ENCODE results near the gene IQCF6. TPM values are rescaled to one million over a fixed set of nuclear protein-coding genes. Genes with fewer than 3 reads are reported as not detected.
"Not testable (repeated sequence)": the region's sequence is repeated elsewhere in the genome, so short reads cannot be mapped to it uniquely, and the experiment has no call there.

Gene IQCF6
- polyA plus RNA-seq, 1 donor (not counting 4 experiments of a cell fraction or from before 2014, with no cell fraction given) = not detected

DNA sequence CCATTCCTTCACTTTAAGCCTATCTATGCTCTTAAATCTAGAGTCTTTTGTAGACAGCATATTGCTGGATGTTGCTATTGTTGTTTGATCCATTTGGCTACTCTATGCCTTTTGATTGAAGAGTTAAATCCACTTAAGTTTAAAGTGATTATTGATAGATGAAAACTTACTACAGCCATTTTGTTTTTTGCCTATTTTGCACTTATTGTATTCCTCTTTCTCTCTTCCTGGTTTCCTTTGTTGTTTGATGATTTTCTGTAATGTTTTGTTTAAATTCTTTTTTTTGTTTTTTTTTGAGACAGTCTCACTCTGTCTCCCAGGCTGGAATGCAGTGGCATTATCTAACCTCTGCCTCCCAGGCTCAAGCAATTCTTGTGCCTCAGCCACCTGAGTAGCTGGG is 19.8 kb downstream of the IQCF6 start:
- no peak for FAIRE-seq
- no peak overlapping the region for H3K9ac ChIP-seq (ENCODE audit: control insufficient read depth, extremely low read depth, insufficient read depth, low read length)

GRCh38 chr3:51753763-51754750 is 25.0 kb downstream of the IQCF6 start:
- H3K4me1 ChIP-seq (ENCODE audit: control insufficient read depth, extremely low read depth, insufficient read depth, low read length); H3K9me3 ChIP-seq (ENCODE audit: control insufficient read depth, low read depth, low read length); dilution Hi-C loops (cut with MboI; ENCODE audit: extremely low pct_ligation_motif_present, low sequenced_read_pairs); H3K79me2 ChIP-seq (ENCODE audit: control insufficient read depth, insufficient read depth, low read length); H3K9ac ChIP-seq (ENCODE audit: control insufficient read depth, extremely low read depth, insufficient read depth, low read length); H3K9me1 ChIP-seq (ENCODE audit: control insufficient read depth, extremely low read depth, insufficient read depth, low read length); H3K4me3 ChIP-seq (ENCODE audit: control insufficient read depth in 2 of 3, extremely low read depth in 1 of 3, insufficient read depth in 2 of 3, low read depth in 1 of 3, low read length in 3 of 3); H3K27ac ChIP-seq (ENCODE audit: control insufficient read depth, insufficient read depth, low read length); H4K20me1 ChIP-seq (ENCODE audit: control insufficient read depth, extremely low read depth, insufficient read depth, low read length); DNase-seq (ENCODE audit: low read depth, low spot score); H3K27me3 ChIP-seq (ENCODE audit: control insufficient read depth, extremely low read depth, insufficient read depth, low read length); H3K36me3 ChIP-seq (ENCODE audit: control insufficient read depth in 2 of 2, extremely low read depth in 1 of 2, insufficient read depth in 2 of 2, low read length in 2 of 2): not testable (repeated sequence)
- peak; percentile 20 for FAIRE-seq
- peak overlapping the region; percentile 54 for H2AFZ ChIP-seq (ENCODE audit: control insufficient read depth, low read length)
- H3K4me2 ChIP-seq (ENCODE audit: control insufficient read depth, extremely low read depth, insufficient read depth, low read depth, low read length) = peak overlapping the region; percentile 40

More for the DNA sequence above, 19.8 kb downstream of the IQCF6 start:
- Histone ChIP-seq H3K27ac (ENCODE audit: control insufficient read depth, insufficient read depth, low read length) (no peak overlapping the region), H2AFZ (ENCODE audit: control insufficient read depth, low read length) (no peak overlapping the region), H3K9me1 (ENCODE audit: control insufficient read depth, extremely low read depth, insufficient read depth, low read length) (no peaks in the 10 kb centered on the region), H3K9me3 (ENCODE audit: control insufficient read depth, low read depth, low read length) (peaks cover 4% of the 10 kb centered on the region), H3K27me3 (ENCODE audit: control insufficient read depth, extremely low read depth, insufficient read depth, low read length) (no peaks in the 10 kb centered on the region), H3K36me3 (ENCODE audit: control insufficient read depth in 2 of 2, extremely low read depth in 1 of 2, insufficient read depth in 2 of 2, low read length in 2 of 2) (no peaks in the 10 kb centered on the region), H3K79me2 (ENCODE audit: control insufficient read depth, insufficient read depth, low read length) (no peaks in the 10 kb centered on the region), H3K4me2 (ENCODE audit: control insufficient read depth, extremely low read depth, insufficient read depth, low read depth, low read length) (no peak overlapping the region), H4K20me1 (ENCODE audit: control insufficient read depth, extremely low read depth, insufficient read depth, low read length) (no peaks in the 10 kb centered on the region), H3K4me3 (ENCODE audit: control insufficient read depth in 2 of 3, extremely low read depth in 1 of 3, insufficient read depth in 2 of 3, low read depth in 1 of 3, low read length in 3 of 3) (no peak overlapping the region), H3K4me1 (ENCODE audit: control insufficient read depth, extremely low read depth, insufficient read depth, low read length) (peaks cover 6% of the 10 kb centered on the region)
- TF ChIP-seq, protein P1, sequence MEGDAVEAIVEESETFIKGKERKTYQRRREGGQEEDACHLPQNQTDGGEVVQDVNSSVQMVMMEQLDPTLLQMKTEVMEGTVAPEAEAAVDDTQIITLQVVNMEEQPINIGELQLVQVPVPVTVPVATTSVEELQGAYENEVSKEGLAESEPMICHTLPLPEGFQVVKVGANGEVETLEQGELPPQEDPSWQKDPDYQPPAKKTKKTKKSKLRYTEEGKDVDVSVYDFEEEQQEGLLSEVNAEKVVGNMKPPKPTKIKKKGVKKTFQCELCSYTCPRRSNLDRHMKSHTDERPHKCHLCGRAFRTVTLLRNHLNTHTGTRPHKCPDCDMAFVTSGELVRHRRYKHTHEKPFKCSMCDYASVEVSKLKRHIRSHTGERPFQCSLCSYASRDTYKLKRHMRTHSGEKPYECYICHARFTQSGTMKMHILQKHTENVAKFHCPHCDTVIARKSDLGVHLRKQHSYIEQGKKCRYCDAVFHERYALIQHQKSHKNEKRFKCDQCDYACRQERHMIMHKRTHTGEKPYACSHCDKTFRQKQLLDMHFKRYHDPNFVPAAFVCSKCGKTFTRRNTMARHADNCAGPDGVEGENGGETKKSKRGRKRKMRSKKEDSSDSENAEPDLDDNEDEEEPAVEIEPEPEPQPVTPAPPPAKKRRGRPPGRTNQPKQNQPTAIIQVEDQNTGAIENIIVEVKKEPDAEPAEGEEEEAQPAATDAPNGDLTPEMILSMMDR (optimal IDR thresholded peaks at IDR 0.05 in 1 of 3, IDR thresholded peaks at IDR 0.05 in 1 of 3, conservative IDR thresholded peaks at IDR 0.05 in 1 of 3; ENCODE audit: extremely low read depth in 1 of 3, insufficient read depth in 2 of 3, low read length in 3 of 3) = no peak
- TF ChIP-seq EZH2 (IDR thresholded peaks at IDR 0.05; ENCODE audit: low read length) = no peak
- DNase-seq (ENCODE audit: low read depth, low spot score) = no peak
- dilution Hi-C loops (cut with MboI; ENCODE audit: extremely low pct_ligation_motif_present, low sequenced_read_pairs) = no loop called here

All from keratinocyte (primary cell).